GM04504 (cell line): ENCODE measurements around the gene ARMC8.

ENCODE experiments used
- DNase-seq: peaks from one replicate; pipeline ENCODE4 v3.0.0-alpha.2; 2012; ENCODE audit warnings: low read depth

ARMC8 gene

DNA sequence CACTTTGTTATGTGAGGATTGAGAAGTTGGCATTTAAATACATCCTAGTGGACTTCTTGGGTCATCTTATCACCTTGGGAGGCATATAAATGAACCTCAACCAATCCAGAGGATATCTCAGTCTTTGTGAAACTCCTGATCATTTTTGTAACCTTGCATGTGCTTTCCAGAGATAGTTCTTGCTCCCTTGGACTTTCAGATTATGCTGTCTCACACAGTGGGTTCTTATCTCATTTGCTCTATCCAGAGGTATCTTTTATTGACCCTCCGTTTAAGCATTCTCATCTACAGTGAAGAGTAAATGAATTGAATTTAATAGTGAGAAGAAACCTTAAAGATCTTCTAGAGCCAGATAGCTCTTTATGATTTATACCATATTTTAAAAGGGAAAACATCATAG lies 10.4 kb downstream of the ARMC8 start:
- no peak for DNase-seq

DNA sequence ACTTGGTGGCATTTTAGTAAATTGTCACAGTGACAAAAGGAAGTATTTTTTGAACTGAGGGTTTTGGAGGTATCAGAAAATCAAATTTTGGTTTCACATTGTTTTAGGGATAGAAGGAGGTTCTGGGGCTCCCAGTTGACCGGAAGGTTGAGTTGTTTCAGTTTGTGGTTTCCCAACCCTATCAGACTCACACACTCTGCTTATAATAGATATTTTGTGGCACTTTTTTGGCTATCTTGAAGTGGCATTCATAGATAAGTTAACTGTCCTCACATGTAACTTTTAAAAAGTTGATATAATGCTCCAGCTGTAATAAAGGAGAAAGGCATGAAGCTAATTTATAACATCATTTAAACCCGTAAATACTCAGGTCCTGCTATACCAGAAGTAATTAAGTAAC lies 12.8 kb downstream of the ARMC8 start:
- DNase-seq: no peak

DNA sequence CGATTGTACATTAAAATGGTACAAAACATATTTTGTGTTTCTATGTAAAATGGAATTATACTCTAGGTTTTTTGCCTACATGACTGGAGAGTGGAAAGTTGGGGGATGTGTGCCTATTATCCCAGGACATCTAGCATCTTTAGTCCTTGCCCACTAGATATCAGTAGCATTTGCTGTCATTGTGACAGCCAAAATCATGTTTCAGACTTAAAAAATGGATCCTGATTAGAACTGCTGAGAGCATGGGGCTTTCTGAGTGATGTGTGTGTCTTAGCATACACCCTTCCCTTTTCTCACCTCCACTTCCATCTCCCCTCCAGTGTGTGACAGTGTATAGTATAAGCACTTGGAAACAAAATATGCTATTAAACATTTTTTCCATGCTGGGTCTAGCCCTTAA lies 13.3 kb downstream of the ARMC8 start:
- no peak for DNase-seq

DNA sequence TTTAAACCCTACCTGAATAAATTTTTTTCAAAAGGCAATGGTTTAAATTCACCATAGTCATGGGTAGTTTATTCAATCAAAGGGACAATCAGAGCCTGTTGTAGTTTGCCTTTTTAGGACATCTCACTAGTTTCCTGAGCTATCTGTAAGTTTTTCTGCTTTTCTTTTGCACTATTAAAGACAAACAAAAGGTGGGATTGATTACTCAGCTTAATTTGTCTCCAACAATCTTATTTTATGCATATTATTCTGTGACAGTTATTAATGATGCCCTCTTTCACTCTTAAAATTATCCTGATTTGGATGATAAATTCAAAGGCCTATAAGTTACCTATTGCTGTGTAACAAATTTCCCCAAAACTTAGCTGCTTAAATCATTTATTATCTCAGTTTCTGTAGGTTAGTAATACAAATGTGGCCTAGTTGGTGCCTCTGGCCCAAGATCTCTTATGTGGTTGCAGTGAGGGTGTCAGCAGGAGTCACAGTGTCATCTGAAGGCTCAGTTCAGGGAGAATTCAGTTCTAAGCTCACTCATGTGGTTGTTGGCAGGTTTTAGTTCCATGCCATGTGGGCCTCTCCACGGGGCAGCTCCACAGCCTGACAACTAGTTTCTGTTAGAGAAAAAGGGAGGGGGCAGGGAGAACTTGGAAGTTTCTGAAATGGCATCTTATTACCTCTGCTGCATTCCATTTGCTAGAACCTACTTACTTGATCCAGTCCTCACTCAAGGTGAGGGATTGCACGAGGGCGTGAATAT lies 16.0 kb downstream of the ARMC8 start:
- no peak for DNase-seq

DNA sequence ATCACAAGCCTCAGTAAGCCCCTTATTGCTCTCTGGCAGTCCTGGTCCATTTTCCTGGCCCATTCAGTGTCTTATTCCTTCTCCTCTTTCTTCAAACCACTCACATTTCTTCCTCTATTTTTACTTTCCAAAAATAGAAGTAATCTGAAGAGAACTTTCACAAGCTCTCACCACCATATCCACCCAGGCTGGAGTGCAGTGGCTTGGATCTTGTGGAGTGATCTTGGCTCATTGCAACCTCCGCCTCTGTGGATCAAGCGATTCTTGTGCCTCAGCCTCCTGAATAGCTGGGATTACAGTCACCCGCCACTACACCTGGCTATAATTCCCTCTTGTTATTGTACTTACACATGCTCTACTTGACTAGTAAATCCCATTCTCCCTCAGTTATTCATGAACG lies 16.8 kb downstream of the ARMC8 start:
- DNase-seq: no peak

DNA sequence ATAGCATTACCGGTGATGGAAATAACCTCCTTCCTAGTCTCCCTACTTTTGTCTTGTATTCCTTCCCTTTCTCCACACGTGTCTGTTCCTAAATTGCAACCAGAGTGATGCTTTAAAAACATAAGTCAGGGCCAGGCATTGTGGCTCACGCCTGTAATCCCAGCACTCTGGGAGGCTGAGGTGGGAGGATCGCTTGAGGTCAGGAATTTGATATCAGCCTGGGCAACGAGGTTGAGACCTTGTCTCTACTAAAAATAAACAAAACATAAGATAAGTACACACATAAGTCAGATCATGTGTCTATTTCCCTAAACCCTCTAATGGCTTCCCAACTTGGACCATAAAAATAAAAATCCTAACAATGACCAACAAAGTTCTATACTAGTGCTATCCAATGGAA lies 18.4 kb downstream of the ARMC8 start:
- DNase-seq: no peak

DNA sequence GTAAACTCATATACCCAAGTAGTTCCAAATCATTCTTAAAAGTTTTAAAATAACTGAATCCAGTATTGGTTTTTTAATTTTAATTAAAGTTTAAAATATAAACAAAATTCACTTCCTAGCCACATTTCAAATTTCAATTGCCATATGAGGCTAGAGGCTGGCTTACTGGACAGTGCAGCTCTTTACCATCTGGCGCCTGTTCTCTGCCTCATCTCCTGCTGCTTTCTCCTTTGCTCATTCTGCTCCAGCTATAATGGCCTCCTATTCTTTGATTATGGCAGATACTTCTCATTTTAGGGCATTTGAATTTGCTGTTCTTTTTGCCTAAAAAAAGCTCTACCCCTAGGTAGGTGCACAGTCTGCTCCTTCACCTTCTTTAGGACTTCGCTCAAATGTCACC lies 19.1 kb downstream of the ARMC8 start:
- DNase-seq: no peak

DNA sequence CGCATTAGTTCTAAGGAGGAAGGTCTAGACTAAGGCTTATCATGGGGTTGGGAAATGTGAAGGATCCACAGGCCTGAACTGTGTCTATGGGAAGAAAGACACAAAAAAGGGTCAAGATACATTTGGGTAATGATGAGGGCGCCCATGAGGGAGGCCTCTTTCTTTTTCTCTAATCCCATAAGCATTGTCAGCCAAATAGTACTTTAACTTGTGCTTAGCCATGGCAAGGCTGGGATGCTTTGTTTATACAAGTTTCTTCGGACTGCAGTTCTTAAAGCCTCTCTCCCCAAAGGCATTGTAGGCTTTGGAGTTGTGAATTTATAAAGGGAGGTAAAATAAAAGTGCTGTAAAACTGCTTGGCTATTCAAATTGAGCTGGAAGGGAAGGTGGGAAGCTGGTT lies 23.4 kb downstream of the ARMC8 start:
- DNase-seq: no peak

DNA sequence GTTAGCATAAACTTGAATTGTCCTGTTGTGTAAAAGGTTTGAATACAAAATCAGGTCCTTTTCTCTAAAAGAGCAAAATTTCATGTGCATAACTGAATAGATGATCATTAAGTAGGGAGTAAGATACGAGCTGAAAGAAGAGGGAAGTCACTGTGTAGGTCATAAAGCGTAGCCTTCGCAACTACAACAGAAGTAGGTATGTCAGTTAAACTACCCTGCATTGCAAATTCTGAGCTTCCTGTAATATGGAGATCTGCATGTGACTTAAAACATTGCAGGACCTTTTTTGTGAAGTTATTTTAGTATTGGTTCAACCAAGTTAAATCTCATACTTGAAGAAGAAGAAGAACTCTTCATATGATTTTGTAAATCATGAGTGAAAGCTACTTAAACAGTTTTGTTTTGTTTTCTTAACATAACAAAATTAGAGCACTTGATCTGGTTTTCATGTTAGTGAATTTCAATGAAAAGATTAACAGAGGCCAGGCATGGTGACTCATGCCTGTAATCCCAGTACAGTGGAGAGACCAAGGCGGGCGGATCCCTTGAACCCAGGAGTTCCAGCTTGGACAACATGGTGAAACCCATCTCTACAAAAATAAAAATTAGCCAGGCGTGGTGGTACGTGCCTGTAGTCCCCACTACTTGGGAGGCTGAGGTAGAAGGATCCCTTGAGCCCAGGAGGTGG lies 26.4 kb downstream of the ARMC8 start:
- DNase-seq: no peak

DNA sequence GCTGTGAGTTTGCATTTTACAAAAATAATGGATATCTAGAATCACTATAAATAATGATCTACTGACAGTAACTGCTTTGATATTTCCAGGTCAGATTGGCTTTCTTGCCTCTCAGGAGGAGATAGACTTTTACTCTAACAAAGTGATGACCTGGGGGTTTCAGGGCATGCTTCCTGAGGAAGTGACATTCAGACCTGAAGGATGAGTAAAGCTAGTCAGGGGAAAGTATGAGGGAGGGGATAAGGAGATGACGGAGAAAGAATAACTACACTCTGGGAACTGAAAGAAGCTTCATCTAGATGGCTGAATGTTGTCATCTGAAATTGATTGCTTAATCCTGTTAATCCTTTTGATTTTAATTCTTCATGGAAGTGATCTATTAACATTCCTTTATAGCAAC lies 32.2 kb downstream of the ARMC8 start:
- no peak for DNase-seq

DNA sequence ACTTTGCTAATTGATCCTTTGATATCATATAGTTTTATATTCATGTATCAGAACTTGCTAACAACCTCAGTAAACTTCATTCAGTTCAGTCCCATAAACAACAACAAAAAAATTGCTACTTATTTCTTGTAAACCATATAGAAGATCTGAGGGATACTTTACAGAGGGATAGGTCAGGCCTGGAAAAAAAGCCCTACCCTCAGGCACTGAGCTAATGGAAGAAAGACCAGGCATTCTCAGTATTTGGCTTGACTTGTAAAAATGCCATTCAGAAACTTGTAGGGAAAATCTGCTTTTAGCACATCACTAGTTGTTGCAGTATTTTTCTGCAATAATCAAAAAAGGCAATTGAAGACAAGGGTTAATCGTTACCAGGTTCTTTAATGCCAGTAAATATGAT lies 33.1 kb downstream of the ARMC8 start:
- DNase-seq: no peak

DNA sequence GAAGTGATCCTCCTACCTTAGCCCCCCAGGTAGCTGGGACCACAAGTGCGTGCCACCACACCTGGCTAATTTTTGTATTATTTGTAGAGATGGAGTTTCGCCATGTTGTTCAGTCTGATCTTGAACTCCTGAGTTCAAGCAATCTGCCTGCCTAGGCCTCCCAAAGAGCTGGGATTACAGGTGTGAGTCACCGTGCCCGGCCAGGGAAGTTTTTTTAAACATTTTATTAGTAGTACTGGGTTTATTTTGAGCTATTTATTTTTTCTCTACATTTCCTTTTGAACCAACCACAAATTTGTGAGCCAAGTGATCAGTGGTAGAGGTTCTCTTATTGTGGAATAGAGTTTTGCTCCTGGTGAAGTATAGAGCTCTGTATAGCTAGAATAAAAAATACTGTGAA lies 33.7 kb downstream of the ARMC8 start:
- no peak for DNase-seq

DNA sequence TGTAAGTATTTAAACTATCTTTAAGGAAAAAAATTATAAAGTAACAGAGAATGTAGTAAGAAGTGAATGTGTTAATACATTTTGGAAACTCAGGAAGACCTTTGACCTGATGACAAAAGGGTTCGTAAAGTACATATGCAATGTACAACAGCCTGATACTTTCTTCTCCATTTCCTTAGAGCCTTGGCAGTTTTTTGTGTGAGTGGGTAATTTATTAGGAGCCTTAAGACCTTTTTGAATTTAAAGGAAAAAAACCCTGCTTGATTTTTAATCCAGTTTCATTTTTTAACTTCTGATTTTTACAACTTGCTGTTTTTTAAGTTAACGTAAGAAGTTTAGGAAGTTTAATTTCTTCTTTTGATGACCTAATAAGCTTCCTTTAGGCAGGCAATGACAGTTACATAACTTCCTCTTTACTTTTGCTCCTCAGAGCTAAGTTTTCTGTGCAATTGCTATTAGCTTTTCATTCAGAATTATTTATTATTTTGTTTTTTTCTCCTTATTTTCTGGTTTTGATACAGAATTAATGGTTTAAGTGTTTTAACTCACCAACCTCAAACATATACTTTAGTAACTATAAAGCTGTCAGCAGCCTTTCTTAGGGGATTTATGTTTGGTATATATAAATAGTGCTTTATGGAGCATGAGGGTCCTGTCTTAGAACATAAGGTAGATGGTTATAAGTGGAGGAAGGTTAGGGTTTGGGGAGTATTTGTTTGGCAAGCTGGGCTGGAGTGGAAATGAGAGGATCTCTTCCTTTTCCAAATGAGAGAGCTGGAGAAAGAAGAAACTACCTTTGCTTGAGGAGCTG lies 35.2 kb downstream of the ARMC8 start:
- no peak for DNase-seq

DNA sequence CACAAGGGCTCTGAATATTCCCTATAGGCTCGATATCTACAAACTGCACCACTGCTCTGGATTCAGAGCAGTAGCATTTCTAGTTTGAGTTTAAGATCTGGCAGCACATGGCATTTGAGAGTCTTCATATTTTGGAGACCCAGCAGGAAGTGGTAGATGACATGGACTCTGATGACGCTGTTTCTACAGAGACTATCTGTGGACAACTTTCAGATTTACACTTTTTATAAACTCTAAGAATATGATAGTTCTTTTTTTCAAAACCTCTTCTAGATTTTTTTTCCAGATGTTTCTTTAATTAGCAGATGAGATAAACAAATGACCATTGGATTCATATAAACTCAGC lies 35.8 kb downstream of the ARMC8 start:
- DNase-seq: no peak

DNA sequence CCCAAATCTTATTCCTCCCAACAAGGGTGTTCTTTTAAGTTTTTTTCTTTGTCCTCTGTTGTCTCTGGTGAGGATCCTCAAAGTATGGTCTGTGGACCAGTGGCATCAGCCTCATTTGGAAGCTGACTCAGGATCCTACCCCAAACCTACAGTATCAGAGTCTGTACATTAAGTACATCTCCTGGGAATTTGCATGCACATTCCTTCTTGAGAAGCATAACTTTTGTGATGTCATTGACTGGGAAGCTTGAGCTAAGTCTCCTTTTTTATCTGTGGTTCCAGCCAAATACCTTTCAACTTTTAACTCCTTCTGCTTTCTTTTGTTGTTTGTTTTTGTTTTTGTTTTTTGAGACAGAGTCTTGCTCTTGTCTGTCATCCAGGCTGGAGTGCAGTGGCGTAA lies 40.5 kb downstream of the ARMC8 start:
- DNase-seq: no peak

DNA sequence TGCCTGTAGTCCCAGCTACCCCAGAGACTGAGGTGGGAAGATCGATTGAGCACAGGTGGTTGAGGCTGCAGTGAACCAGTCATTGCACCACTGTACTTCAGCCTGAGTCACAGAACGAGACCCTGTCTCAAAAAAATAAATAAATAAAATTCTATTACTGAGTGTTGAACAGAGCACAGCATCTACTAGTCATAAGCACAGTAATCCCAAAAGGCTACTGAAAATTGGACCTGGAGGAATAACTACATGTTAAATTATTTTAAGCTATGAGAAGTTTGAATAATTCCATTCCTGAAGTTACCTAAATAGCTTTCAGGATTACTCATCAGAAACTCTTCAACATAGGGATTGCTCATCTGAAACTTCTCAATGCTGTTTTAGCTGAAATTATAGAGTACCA lies 43.4 kb downstream of the ARMC8 start:
- DNase-seq: no peak

DNA sequence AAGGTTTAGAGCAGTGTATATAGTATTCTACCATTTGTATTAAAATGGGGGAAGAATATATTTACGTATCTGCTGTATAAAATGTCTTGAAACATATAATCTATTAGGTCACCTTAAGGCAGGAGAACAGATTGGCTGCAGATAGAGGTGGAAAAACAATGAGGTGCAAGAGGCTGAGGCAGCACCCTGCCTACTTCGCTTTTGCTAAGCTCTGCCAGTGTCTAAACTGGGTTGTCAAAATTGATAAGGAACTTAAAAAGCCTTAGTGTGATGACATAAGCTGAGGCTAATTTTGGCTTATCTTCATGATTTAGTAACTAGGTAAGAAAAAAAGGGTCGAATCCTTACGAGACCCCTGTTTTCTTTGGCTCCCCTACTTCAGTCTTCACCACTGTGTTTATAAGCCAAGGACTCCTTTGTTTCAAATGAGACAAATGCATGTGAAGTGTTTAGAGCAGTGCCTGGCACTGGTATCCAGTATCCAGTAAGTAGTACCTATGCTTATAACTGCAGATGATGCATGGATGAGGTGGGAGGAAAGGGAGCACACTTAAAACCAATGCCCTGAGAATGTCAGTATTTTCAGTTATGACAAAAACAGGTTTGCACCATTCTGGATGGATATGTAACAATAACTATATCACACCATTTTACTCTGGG lies 45.7 kb downstream of the ARMC8 start:
- DNase-seq: no peak

DNA sequence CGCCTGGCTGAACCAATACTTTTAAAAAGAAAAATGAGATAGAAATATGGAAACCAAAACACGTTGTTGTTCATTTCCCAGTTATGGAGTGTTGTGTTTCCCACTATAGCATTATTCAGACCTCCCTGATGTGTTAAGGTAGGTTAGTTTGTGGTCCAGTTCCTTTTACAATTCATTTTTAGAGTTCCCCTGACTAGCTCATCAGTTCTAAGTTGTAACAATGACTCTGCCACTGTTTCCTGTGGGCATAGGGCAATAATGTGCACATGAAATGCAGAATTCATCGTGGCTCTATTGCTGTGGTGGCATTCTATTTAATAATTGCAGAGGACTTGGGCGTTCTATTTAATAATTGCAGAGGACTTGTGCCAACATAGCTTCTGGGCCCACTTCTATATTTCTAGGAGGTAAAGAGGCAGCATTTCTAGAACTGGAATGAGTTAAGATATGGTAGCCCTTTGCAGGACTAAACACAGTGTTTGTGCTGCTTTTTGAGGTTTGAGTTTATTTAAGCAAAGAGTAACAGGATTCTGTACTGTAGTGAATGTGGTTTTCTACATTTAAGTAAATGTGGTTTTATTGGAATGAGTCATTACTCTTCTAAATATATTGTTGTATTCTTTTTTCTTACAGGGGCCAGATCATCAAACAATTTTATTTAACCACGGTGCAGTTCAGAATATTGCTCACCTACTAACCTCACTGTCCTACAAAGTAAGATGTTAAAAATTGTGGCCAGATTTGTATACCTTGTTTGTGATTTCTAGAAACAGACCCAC lies 47.5 kb downstream of the ARMC8 start:
- no peak for DNase-seq

DNA sequence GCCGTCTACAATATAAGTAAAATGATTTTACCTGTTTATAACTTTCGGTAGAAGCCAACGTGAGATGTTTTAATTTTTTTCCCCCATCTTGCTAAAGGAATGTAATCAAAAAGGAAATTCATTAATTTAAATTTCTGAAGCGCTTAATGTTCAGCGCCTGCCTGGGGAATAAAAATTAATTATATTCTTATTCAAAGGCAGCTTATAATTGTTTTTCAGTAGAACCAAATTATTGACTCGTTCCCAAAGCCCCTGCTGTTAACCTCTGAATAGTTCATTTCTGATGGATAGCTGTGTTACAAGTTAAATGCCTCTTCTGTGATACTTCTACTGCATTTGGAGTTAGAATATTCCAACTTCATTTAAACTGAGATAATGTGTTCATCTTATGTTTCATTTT lies 51.6 kb downstream of the ARMC8 start:
- DNase-seq: no peak

DNA sequence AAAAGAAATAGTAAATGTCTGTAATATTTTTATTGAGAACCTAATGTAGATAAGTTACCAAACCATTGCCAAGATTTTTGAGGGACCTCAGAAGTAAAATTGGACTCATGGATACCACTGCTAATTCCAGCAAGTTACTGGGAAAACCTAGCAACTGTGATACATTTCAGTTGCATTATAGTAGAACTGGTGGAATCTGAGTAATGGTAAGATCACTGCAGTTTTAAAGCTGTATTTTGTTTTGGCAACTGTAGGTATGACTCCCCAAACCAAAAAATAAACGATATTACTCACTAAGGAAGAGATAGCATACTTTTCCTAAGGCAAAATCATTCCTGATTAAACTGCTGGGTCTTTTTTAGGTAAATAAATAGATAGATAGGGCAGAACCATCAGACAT lies 54.0 kb downstream of the ARMC8 start:
- DNase-seq: no peak

DNA sequence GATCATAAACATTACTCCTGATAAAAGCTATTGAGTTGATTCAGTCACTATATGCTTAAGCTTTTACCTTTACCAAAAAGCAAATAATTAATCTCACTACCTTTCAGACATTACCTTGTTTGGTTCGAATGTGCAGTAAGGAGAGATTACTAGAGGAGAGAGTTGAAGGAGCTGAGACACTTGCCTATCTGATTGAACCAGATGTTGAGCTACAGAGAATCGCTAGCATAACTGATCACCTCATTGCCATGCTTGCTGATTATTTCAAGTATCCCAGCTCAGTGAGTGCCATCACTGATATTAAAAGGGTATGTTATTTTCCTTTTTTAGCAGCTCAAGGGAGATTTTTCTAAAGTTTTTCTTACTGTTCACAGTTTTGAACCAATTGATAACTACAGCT lies 54.6 kb downstream of the ARMC8 start:
- no peak for DNase-seq

DNA sequence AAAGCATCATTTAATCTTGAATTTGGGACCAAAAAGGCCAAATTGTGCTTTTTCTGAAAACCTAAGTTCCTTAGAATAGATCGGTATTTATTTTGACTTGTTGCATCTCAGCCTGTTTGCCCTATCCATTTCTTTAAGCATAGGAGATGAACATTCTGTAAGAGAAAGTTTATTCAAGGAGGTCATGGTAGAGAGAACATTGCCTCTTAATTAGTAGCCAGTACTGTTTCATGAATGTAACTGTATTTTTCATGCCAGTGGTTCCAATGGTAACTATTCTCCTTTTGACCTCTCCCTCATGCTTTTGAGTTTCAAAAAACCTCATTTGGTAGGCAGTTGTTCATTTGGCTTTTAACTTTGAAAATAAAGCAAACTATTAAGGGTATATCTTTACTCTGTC lies 55.4 kb downstream of the ARMC8 start:
- no peak for DNase-seq
